ENCODE measurements around the gene MYDGF.

MYDGF gene

GRCh38 chr19:4714016-4714415 is 43.9 kb upstream of the MYDGF start:
- in situ Hi-C loops (cut with MboI; ENCODE audit: low sequenced_read_pairs, unreplicated experiment), result no loop called here
- no peak for DNase-seq (ENCODE audit: low spot score)
- no peak for TF ChIP-seq CTCF (IDR thresholded peaks at IDR 0.05; ENCODE audit: borderline replicate concordance, control extremely low read depth, extremely low read depth, insufficient read depth, missing control alignments)

- TF ChIP-seq CTCF (IDR thresholded peaks at IDR 0.05; ENCODE audit: borderline replicate concordance, control extremely low read depth, extremely low read depth, insufficient read depth, missing control alignments), result no peak
- no peak for DNase-seq (ENCODE audit: low spot score)
- in situ Hi-C loops (cut with MboI; ENCODE audit: low sequenced_read_pairs, unreplicated experiment), result no loop called here
These were observed 43.3 kb upstream of the MYDGF start for GRCh38 chr19:4713384-4713951.

GRCh38 chr19:4712771-4713170 is 42.6 kb upstream of the MYDGF start:
- in situ Hi-C loops (cut with MboI; ENCODE audit: low sequenced_read_pairs, unreplicated experiment), result no loop called here
- no peak for TF ChIP-seq CTCF (IDR thresholded peaks at IDR 0.05; ENCODE audit: borderline replicate concordance, control extremely low read depth, extremely low read depth, insufficient read depth, missing control alignments)
- no peak for DNase-seq (ENCODE audit: low spot score)

GRCh38 chr19:4711211-4711610 is 41.1 kb upstream of the MYDGF start:
- no peak for DNase-seq (ENCODE audit: low spot score)
- TF ChIP-seq CTCF (IDR thresholded peaks at IDR 0.05; ENCODE audit: borderline replicate concordance, control extremely low read depth, extremely low read depth, insufficient read depth, missing control alignments), result no peak
- in situ Hi-C loops (cut with MboI; ENCODE audit: low sequenced_read_pairs, unreplicated experiment), result no loop called here

- no peak for TF ChIP-seq CTCF (IDR thresholded peaks at IDR 0.05; ENCODE audit: borderline replicate concordance, control extremely low read depth, extremely low read depth, insufficient read depth, missing control alignments)
- in situ Hi-C loops (cut with MboI; ENCODE audit: low sequenced_read_pairs, unreplicated experiment), result no loop called here
- DNase-seq (ENCODE audit: low spot score), result no peak
These were observed 40.1 kb upstream of the MYDGF start for GRCh38 chr19:4710281-4710600.

GRCh38 chr19:4709440-4710280 is 39.5 kb upstream of the MYDGF start:
- in situ Hi-C loops (cut with MboI; ENCODE audit: low sequenced_read_pairs, unreplicated experiment), result no loop called here
- no peak for DNase-seq (ENCODE audit: low spot score)
- TF ChIP-seq CTCF (IDR thresholded peaks at IDR 0.05; ENCODE audit: borderline replicate concordance, control extremely low read depth, extremely low read depth, insufficient read depth, missing control alignments), result no peak

Measured in GM13976 (cell line).